Type B pancreatic cell (in vitro differentiated cells): ENCODE measurements around the gene MAPK8IP2. TPM values are rescaled to one million over a fixed set of nuclear protein-coding genes. Genes with fewer than 3 reads are reported as not detected.

ENCODE experiments used
- DNase-seq: peaks from one replicate; pipeline ENCODE4 v3.0.0; 2021; ENCODE audit warnings: mixed read lengths; ENCODE audit not compliant: unreplicated experiment; ENCODE audit errors: extremely low spot score
- H3K27ac Mint-ChIP-seq: 2 replicates; pipeline ENCODE4 v1.8.0; 2021; ENCODE audit warnings: mild to moderate bottlenecking, mixed read lengths
- H3K27me3 Mint-ChIP-seq: 2 replicates; pipeline ENCODE4 v1.8.0; 2021; ENCODE audit warnings: mixed read lengths
- H3K36me3 Mint-ChIP-seq: 2 replicates; pipeline ENCODE4 v1.8.0; 2021; ENCODE audit warnings: mixed read lengths
- H3K4me1 Mint-ChIP-seq: one replicate; pipeline ENCODE4 v1.8.0; 2021; ENCODE audit warnings: mixed read lengths; ENCODE audit not compliant: unreplicated experiment
- H3K4me3 Mint-ChIP-seq: 2 replicates; pipeline ENCODE4 v1.8.0; 2021; ENCODE audit warnings: mild to moderate bottlenecking, mixed read lengths
- H3K9me3 Mint-ChIP-seq: 2 replicates; pipeline ENCODE4 v1.8.0; 2021; ENCODE audit warnings: mixed read lengths
- CTCF ChIP-seq: fragments of 200-600 bp; sonication (generic); conservative IDR thresholded peaks from 2 replicates; pipeline ENCODE4 v1.5.0; 2021; ENCODE audit warnings: antibody characterized with exemption, mild to moderate bottlenecking
- total RNA-seq: library from RNA; stranded (reverse); gene quantifications from 2 replicates; pipeline ENCODE4 v1.2.1, GENCODE V29; 2021; ENCODE audit warnings: low replicate concordance

MAPK8IP2 gene
- total RNA-seq, 1 donor from 2014 or later: 16.5 TPM

GRCh38 chr22:50595189-50595588, 5.4 kb upstream of the MAPK8IP2 start:
- H3K27me3 Mint-ChIP-seq: peaks cover 4% of the 10 kb centered on the region
- no peak overlapping the region for H3K4me3 Mint-ChIP-seq

GRCh38 chr22:50597097-50597496, 3.5 kb upstream of the MAPK8IP2 start:
- TF ChIP-seq CTCF: no peak
- Mint-ChIP-seq H3K4me3 (no peak overlapping the region), H3K9me3 (no peaks in the 10 kb centered on the region), H3K36me3 (peaks cover 4% of the 10 kb centered on the region), H3K27ac (no peak overlapping the region), H3K4me1 (peaks cover 10% of the 10 kb centered on the region), H3K27me3 (peaks cover 10% of the 10 kb centered on the region)
- DNase-seq: no peak

More at GRCh38 chr22:50595189-50595588, 5.4 kb upstream of the MAPK8IP2 start:
- DNase-seq: no peak
- Mint-ChIP-seq H3K4me1 (peaks cover 4% of the 10 kb centered on the region), H3K36me3 (peaks cover 4% of the 10 kb centered on the region), H3K27ac (no peak overlapping the region), H3K9me3 (no peaks in the 10 kb centered on the region)
- TF ChIP-seq CTCF: no peak

- DNase-seq: no peak
- Mint-ChIP-seq H3K4me3 (peak overlapping the region; percentile 84), H3K27ac (no peak overlapping the region), H3K27me3 (peaks cover 20% of the 10 kb centered on the region), H3K4me1 (peaks cover 14% of the 10 kb centered on the region), H3K36me3 (peaks cover 4% of the 10 kb centered on the region), H3K9me3 (no peaks in the 10 kb centered on the region)
- no peak for TF ChIP-seq CTCF
Observed at GRCh38 chr22:50599816-50600455, 657 bp upstream of the MAPK8IP2 start.

- DNase-seq: no peak
- TF ChIP-seq CTCF: no peak
- Mint-ChIP-seq H3K36me3 (peaks cover 4% of the 10 kb centered on the region), H3K9me3 (no peaks in the 10 kb centered on the region), H3K27ac (no peak overlapping the region), H3K4me1 (peaks cover 14% of the 10 kb centered on the region), H3K27me3 (peaks cover 20% of the 10 kb centered on the region), H3K4me3 (peak overlapping the region; percentile 90)
Observed at GRCh38 chr22:50600967-50601668, 525 bp downstream of the MAPK8IP2 start.

GRCh38 chr22:50601669-50602337, 1.2 kb downstream of the MAPK8IP2 start:
- DNase-seq: no peak
- Mint-ChIP-seq H3K36me3 (peaks cover 4% of the 10 kb centered on the region), H3K4me1 (peaks cover 14% of the 10 kb centered on the region), H3K27me3 (peaks cover 20% of the 10 kb centered on the region), H3K4me3 (peak overlapping the region; percentile 90), H3K9me3 (no peaks in the 10 kb centered on the region), H3K27ac (peak overlapping the region; percentile 19)
- no peak for TF ChIP-seq CTCF
